Nephron progenitor cell (in vitro differentiated cells): ENCODE measurements around the gene RIMS3.

Source experiments
- DNase-seq: peaks from one replicate; pipeline ENCODE4 v3.0.0; 2021
- H3K27ac Mint-ChIP-seq: 2 replicates; pipeline ENCODE4 v1.8.0; 2021; ENCODE audit warnings: mild to moderate bottlenecking, moderate library complexity, mixed read lengths
- H3K27me3 Mint-ChIP-seq: 2 replicates; pipeline ENCODE4 v1.8.0; 2021; ENCODE audit warnings: mild to moderate bottlenecking, low read depth, mixed read lengths; ENCODE audit not compliant: poor library complexity
- H3K36me3 Mint-ChIP-seq: 2 replicates; pipeline ENCODE4 v1.8.0; 2021; ENCODE audit warnings: low read depth, mixed read lengths
- H3K4me1 Mint-ChIP-seq: 2 replicates; pipeline ENCODE4 v1.8.0; 2021; ENCODE audit warnings: mixed read lengths
- H3K4me3 Mint-ChIP-seq: 2 replicates; pipeline ENCODE4 v1.8.0; 2021; ENCODE audit warnings: mild to moderate bottlenecking, moderate library complexity, mixed read lengths
- H3K9me3 Mint-ChIP-seq: 2 replicates; pipeline ENCODE4 v1.8.0; 2021; ENCODE audit warnings: mild to moderate bottlenecking, moderate library complexity, mixed read lengths
- CTCF ChIP-seq: fragments of 200-600 bp; sonication (generic); IDR thresholded peaks from 2 replicates; pipeline ENCODE4 v1.5.0; 2021; ENCODE audit warnings: antibody characterized with exemption

RIMS3 gene

GRCh38 chr1:40689737-40690136, 24.3 kb upstream of the RIMS3 start:
- Mint-ChIP-seq H3K27ac (no peak overlapping the region), H3K4me1 (peaks cover 48% of the 10 kb centered on the region), H3K27me3 (no peaks in the 10 kb centered on the region), H3K36me3 (peaks cover 58% of the 10 kb centered on the region), H3K4me3 (no peak overlapping the region), H3K9me3 (peaks cover 7% of the 10 kb centered on the region)
- no peak for TF ChIP-seq CTCF
- no peak for DNase-seq

GRCh38 chr1:40687661-40688060, 22.2 kb upstream of the RIMS3 start:
- TF ChIP-seq CTCF, result no peak
- no peaks in the 10 kb centered on the region for H3K27me3 Mint-ChIP-seq
- H3K9me3 Mint-ChIP-seq, result peaks cover 8% of the 10 kb centered on the region
- H3K36me3 Mint-ChIP-seq, result peaks cover 69% of the 10 kb centered on the region
- no peak overlapping the region for H3K4me3 Mint-ChIP-seq
- no peak overlapping the region for H3K27ac Mint-ChIP-seq
- no peak for DNase-seq
- H3K4me1 Mint-ChIP-seq, result peaks cover 27% of the 10 kb centered on the region

GRCh38 chr1:40687059-40687458, 21.6 kb upstream of the RIMS3 start:
- Mint-ChIP-seq H3K27me3 (no peaks in the 10 kb centered on the region), H3K9me3 (peaks cover 8% of the 10 kb centered on the region), H3K27ac (no peak overlapping the region), H3K36me3 (peaks cover 69% of the 10 kb centered on the region), H3K4me3 (no peak overlapping the region), H3K4me1 (peaks cover 21% of the 10 kb centered on the region)
- no peak for TF ChIP-seq CTCF
- no peak for DNase-seq

GRCh38 chr1:40684669-40685068, 19.2 kb upstream of the RIMS3 start:
- Mint-ChIP-seq H3K4me3 (no peak overlapping the region), H3K4me1 (peaks cover 1% of the 10 kb centered on the region), H3K9me3 (peaks cover 8% of the 10 kb centered on the region)

GRCh38 chr1:40679165-40679953, 13.9 kb upstream of the RIMS3 start:
- DNase-seq, result no peak
- Mint-ChIP-seq H3K36me3 (peaks cover 7% of the 10 kb centered on the region), H3K9me3 (no peaks in the 10 kb centered on the region), H3K27ac (no peak overlapping the region), H3K27me3 (no peaks in the 10 kb centered on the region), H3K4me3 (no peak overlapping the region), H3K4me1 (peaks cover 8% of the 10 kb centered on the region)
- no peak for TF ChIP-seq CTCF

More at GRCh38 chr1:40684669-40685068, 19.2 kb upstream of the RIMS3 start:
- no peak for TF ChIP-seq CTCF
- H3K36me3 Mint-ChIP-seq, result peaks cover 58% of the 10 kb centered on the region
- no peak overlapping the region for H3K27ac Mint-ChIP-seq
- no peak for DNase-seq
- no peaks in the 10 kb centered on the region for H3K27me3 Mint-ChIP-seq

- H3K4me3 Mint-ChIP-seq, result no peak overlapping the region
- peaks cover 22% of the 10 kb centered on the region for H3K4me1 Mint-ChIP-seq
- no peaks in the 10 kb centered on the region for H3K9me3 Mint-ChIP-seq
- DNase-seq, result no peak
- TF ChIP-seq CTCF, result no peak
- no peaks in the 10 kb centered on the region for H3K36me3 Mint-ChIP-seq
- H3K27me3 Mint-ChIP-seq, result no peaks in the 10 kb centered on the region
- no peak overlapping the region for H3K27ac Mint-ChIP-seq
These were observed 11.0 kb upstream of the RIMS3 start for GRCh38 chr1:40676501-40676900.
